Upper lobe of left lung (tissue), 6 donors: ENCODE measurements around the gene IFT22. TPM values are rescaled to one million over a fixed set of nuclear protein-coding genes. Genes with fewer than 3 reads are reported as not detected.
A peak's percentile ranks its signal among the peaks of the same experiment; 100 is the strongest.

Experiments used
- ATAC-seq, 2 donors: fragments of 200-7000 bp; cut with Tn5 transposase; one replicate each; pipeline ENCODE4 v1.9.1; 2022; ENCODE audit warnings: mild to moderate bottlenecking in 2 of 2, moderate library complexity in 2 of 2; ENCODE audit not compliant: low FRiP score in 2 of 2
- DNase-seq, 2 donors: peaks; one replicate each; pipeline ENCODE4 v3.0.0-alpha.2; 2019 to 2020
- H3K27ac ChIP-seq, 4 donors: fragments of 200-600 bp; sonication (generic); one replicate each; pipeline ENCODE4 v1.5.1; 2016 to 2019
- H3K27me3 ChIP-seq, 4 donors: fragments of 200-600 bp; sonication (generic); one replicate each; pipeline ENCODE4 v1.5.1; 2017 to 2019
- H3K36me3 ChIP-seq, 4 donors: fragments of 200-600 bp; sonication (generic); one replicate each; pipeline ENCODE4 v1.5.1; 2016 to 2019
- H3K4me1 ChIP-seq, 4 donors: fragments of 200-600 bp; sonication (generic); one replicate each; pipeline ENCODE4 v1.5.1; 2018 to 2019
- H3K4me3 ChIP-seq, 4 donors: fragments of 200-600 bp; sonication (generic); one replicate each; pipeline ENCODE4 v1.5.1; 2017 to 2019; ENCODE audit warnings: mild to moderate bottlenecking in 2 of 4, moderate library complexity in 1 of 4
- H3K9me3 ChIP-seq, 4 donors: fragments of 200-600 bp; sonication (generic); one replicate each; pipeline ENCODE4 v1.5.1; 2018 to 2019
- EP300 ChIP-seq, 4 donors: sonication (generic); formaldehyde crosslinking; IDR thresholded peaks; one replicate each; pipeline ENCODE4 v1.5.1; 2017; ENCODE audit warnings: antibody characterized with exemption in 4 of 4, control low read depth in 2 of 4
- POLR2A ChIP-seq, 4 donors: fragments of 450-650 bp; IDR thresholded peaks; one replicate each; pipeline ENCODE4 v1.5.1; 2016 to 2017; ENCODE audit warnings: antibody characterized with exemption in 4 of 4, mild to moderate bottlenecking in 2 of 4
- POLR2AphosphoS5 ChIP-seq, 2 donors: sonication (generic); formaldehyde crosslinking; IDR thresholded peaks; one replicate each; pipeline ENCODE4 v1.5.1; 2017; ENCODE audit warnings: antibody characterized with exemption in 2 of 2
- WGBS, 2 donors: methylation state at CpG; one replicate each; pipeline ENCODE4 v1.1.5; 2017 to 2018; 5-methylcytosine and 5-hydroxymethylcytosine counted together
- total RNA-seq, 6 donors: library from RNA; depleted of rRNA in 4 of 6; stranded (reverse); fragments of >200 nt in 4 of 6; gene quantifications; one replicate each; pipeline versions ENCODE4 v1.1.0 to v1.2.1, GENCODE V29; 2016 to 2021
- TF ChIP-seq, protein P1 (sequence below), 6 experiments: fragments of 450-650 bp in 4 of 6; fragments of 200-600 bp in 2 of 6; sonication (generic) in 2 of 6; IDR thresholded peaks; one replicate each; pipeline ENCODE4 v1.5.1; 2016 to 2019; ENCODE audit warnings: antibody characterized with exemption in 6 of 6
- donor health status: DM: no; HTN: no; CAD: no; lungs with moderate emphysema.
- donor health status: DM: no; HTN: yes; CAD: no; lungs with severe emphysema.

The IFT22 gene
- total RNA-seq, 6 donors from 2014 or later, result 7.3 to 30.5 (median 17.3) TPM

DNA sequence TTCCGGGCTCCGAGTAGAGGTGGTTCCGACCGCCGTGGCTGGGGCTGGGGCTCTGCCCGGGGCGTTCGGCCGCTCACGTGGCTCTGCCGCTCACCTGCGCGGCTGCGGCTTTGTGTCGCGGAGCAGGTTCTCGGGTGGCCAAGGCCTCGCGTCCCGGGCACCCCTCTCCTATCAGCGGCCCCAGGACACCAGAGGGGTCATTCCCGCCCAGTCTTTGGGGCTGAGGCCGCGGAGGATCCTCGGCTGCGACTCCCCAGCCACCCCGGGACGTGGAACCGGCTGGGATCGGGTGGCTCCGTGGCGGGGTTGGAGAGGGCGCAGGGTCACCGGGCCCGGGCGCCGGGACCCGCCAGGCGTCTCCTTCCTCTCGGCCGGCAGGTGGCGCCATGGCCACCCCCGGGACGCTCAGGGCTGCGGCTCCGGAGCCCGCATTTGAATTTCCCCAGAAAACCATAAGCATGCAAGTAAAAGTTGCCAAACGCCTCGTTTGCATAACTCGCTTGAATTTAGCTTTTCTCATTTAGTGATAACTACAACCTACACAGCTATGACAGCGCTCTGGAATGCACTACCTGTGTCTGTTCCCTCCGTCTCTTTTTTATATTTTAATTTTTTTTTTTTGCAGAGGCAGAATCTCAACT is 42.2 kb upstream of the IFT22 start:
- peaks cover 13 to 21% (median 18%) of the 10 kb centered on the region in 4 donors for H3K4me1 ChIP-seq
- no peak for TF ChIP-seq EP300 (IDR thresholded peaks at IDR 0.05)
- no peak for TF ChIP-seq POLR2AphosphoS5 (IDR thresholded peaks at IDR 0.05)
- TF ChIP-seq POLR2A (IDR thresholded peaks at IDR 0.05), result no peak
- TF ChIP-seq, protein P1, sequence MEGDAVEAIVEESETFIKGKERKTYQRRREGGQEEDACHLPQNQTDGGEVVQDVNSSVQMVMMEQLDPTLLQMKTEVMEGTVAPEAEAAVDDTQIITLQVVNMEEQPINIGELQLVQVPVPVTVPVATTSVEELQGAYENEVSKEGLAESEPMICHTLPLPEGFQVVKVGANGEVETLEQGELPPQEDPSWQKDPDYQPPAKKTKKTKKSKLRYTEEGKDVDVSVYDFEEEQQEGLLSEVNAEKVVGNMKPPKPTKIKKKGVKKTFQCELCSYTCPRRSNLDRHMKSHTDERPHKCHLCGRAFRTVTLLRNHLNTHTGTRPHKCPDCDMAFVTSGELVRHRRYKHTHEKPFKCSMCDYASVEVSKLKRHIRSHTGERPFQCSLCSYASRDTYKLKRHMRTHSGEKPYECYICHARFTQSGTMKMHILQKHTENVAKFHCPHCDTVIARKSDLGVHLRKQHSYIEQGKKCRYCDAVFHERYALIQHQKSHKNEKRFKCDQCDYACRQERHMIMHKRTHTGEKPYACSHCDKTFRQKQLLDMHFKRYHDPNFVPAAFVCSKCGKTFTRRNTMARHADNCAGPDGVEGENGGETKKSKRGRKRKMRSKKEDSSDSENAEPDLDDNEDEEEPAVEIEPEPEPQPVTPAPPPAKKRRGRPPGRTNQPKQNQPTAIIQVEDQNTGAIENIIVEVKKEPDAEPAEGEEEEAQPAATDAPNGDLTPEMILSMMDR (IDR thresholded peaks at IDR 0.05), result peak; percentile 81 to 88 (median 84)
- 4 to 7% methylated on average over 23 to 36 of the region's 52 CpGs for WGBS, 2 donors
- ATAC-seq (peak; percentile 73 to 96), DNase-seq (peak; percentile 61 to 93)
- H3K27ac ChIP-seq, result no peak overlapping the region
- peak overlapping the region; percentile 33 to 53 (median 44) for H3K4me3 ChIP-seq
- peaks cover 0 to 17% (median 11%) of the 10 kb centered on the region in 4 donors for H3K27me3 ChIP-seq
- H3K9me3 ChIP-seq, result no peaks in the 10 kb centered on the region
- no peaks in the 10 kb centered on the region for H3K36me3 ChIP-seq

DNA sequence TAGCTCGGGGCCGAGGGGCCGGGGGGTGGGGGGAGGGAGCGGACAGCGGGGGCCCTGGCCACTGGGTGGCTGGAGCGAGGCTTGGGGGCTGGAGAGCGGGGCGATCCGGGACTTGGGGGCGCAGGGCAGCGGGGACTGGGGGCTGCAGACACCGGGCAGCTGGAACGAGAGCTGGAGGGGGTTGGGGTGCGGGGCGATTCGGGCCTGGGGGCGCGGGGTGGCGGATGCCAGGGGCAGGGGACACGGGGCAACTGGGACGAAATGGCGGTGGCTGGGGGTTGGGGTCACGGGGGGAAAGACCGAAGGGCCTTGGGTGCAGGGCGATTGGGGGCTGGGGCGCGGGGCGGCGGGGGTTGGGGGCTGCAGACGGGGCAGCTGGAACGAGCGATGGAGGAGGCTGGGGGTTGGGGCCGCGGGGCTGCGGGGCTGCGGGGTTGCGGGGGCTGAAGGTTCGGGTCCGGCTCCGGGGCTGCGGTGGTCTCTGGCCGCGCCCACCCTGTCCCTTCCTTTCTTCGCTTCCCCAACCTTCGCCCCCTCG is 41.7 kb upstream of the IFT22 start:
- no peak for TF ChIP-seq POLR2A (IDR thresholded peaks at IDR 0.05)
- no peak for TF ChIP-seq POLR2AphosphoS5 (IDR thresholded peaks at IDR 0.05)
- no peak for TF ChIP-seq EP300 (IDR thresholded peaks at IDR 0.05)
- TF ChIP-seq, protein P1 (IDR thresholded peaks at IDR 0.05), result no peak
- WGBS, 2 donors, result 0 to 10% methylated on average over 2 of the region's 46 CpGs
- H3K4me3 ChIP-seq, result peak overlapping the region in 3 of 4 donors; percentile 40 to 53 (median 47)
- DNase-seq (no peak), ATAC-seq (peak in 1 of 2 donors; percentile 12)
- H3K27me3 ChIP-seq, result peaks cover 0 to 17% (median 11%) of the 10 kb centered on the region in 4 donors
- no peaks in the 10 kb centered on the region for H3K36me3 ChIP-seq
- H3K9me3 ChIP-seq, result no peaks in the 10 kb centered on the region
- no peak overlapping the region for H3K27ac ChIP-seq
- H3K4me1 ChIP-seq, result peaks cover 13 to 21% (median 18%) of the 10 kb centered on the region in 4 donors

DNA sequence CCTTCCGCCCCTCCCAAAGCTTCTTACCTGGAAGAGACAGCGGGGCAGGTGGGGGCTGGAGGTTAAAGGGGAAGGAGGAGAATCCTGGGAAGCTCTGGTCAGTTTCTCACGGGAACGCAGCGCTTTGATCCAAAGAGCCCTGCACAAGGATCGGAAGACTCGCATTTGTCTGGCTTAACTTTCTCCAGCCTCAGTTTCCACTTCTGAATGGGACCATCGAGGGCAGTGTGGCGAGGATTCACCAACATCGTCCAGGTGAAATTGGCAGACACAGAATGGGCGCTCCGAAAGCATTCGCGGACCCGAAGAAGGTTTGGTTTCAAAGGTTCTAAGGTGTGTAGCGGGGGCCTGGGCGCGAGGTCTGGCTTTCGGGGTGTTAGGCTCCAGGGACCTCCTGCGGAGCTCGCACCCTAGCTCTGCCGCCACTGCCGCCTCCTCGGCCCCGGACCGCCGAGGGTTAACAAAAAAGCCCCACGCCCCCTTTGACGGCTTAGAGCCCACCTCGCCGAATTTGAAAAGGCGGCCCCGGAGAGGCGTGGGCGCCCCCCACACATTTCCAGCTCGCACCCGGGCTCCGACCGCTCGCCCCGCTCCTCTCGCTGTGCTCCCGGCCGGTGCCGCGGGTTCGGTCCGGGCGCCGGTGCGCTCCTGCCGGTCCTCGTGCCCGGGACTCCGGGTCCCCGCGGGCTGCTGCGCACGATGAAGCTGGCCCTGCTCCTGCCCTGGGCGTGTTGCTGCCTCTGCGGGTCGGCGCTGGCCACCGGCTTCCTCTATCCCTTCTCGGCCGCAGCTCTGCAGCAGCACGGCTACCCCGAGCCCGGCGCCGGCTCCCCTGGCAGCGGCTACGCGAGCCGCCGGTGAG is 41.0 kb upstream of the IFT22 start, which contains the start of gene COL26A1:
COL26A1 (plus strand) TSS at position 542 of the 862 bp plus-strand sequence; CDS start at position 700, 158 bp downstream.
- 21 to 28% methylated on average over 22 to 51 of the region's 76 CpGs for WGBS, 2 donors
- Histone ChIP-seq H3K4me1 (peaks cover 13 to 21% (median 18%) of the 10 kb centered on the region in 4 donors), H3K27ac (no peak within 1 kb of the TSS), H3K4me3 (peak within 1 kb of the TSS; percentile 33 to 53 (median 44)), H3K36me3 (no peaks in the 10 kb centered on the region), H3K27me3 (peaks cover 0 to 17% (median 11%) of the 10 kb centered on the region in 4 donors), H3K9me3 (no peaks in the 10 kb centered on the region)
- DNase-seq, result peak; percentile 25 to 87
- TF ChIP-seq POLR2A (IDR thresholded peaks at IDR 0.05) (no peak), EP300 (IDR thresholded peaks at IDR 0.05) (no peak), POLR2AphosphoS5 (IDR thresholded peaks at IDR 0.05) (no peak)
- TF ChIP-seq, protein P1 (IDR thresholded peaks at IDR 0.05), result no peak
- ATAC-seq, result peak in 1 of 2 donors; percentile 77

DNA sequence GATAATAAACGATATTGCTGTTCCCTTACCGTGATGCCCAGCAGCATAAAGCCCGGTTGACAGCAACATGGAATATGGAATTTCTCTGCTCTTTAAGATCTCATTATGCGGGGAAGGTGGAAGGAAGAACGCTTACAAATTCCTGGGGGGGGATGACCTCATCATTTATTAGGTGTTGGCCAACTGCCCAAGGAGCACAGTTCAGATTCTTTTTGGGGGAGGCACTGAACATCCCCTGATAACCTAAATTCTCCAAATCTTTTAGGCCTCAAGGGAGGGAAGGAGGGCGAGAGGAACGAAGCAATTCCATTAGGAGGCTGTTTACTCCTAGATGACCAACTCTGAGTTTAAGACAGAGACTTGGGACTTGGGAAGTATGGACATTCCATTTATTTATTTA is 35.8 kb upstream of the IFT22 start:
- Histone ChIP-seq H3K4me1 (peaks cover 0 to 1% (median under 1%) of the 10 kb centered on the region in 4 donors), H3K27ac (no peak overlapping the region), H3K36me3 (no peaks in the 10 kb centered on the region), H3K4me3 (no peak overlapping the region), H3K27me3 (peaks cover 0 to 2% (median 1%) of the 10 kb centered on the region in 4 donors), H3K9me3 (no peaks in the 10 kb centered on the region)
- 65 to 69% methylated on average over 7 of the region's 7 CpGs for WGBS, 2 donors
- no peak for DNase-seq
- ATAC-seq, result no peak
- TF ChIP-seq, protein P1 (IDR thresholded peaks at IDR 0.05), result no peak
- TF ChIP-seq POLR2AphosphoS5 (IDR thresholded peaks at IDR 0.05) (no peak), EP300 (IDR thresholded peaks at IDR 0.05) (no peak), POLR2A (IDR thresholded peaks at IDR 0.05) (no peak)
